ENCODE data around the gene HSPB7. TPM values are rescaled to one million over a fixed set of nuclear protein-coding genes. Genes with fewer than 3 reads are reported as not detected.

The HSPB7 gene
- total RNA-seq, 1 donor from 2014 or later, result not detected

DNA sequence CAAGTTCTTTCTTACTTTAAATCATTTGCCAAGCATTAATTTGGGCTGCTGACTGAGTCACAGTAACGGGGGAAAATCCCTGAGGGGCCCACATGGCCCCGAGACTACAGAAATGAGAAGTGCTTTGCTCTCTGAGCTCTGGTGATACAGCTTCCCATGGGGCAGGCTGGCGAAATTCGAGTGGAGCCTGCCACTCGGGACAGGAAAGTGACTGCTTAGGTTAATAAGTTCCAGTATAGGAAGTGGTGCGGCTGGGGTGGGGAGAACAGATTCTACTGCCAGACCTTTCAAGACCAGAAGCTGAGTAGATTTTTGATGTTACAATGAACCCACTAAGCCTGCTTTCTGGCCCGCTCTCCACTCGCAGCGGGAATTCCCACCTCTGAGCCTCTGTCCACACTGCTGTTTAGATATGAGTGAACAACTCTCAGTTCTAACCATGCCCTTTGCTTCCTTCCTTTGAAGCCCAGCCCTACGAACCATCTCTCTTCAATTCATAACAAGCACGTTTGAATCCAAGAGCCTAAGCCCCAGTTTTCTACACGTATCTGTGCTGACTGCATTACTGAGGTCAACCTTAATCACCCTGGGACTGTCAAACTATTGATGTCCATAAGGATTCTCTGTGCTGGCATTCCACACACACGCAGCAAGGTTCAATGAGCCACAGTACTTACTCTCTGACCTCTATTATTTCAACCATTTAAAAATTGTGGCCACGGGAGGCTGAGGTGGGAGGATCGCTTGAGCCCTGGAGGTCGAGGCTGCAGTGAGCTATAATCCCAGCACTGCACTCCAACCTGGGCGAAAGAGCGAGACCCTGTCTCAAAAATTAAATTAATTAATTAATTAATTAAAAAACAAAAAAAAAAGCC, 51.5 kb downstream of the HSPB7 start:
- H3K27me3 ChIP-seq (ENCODE audit: control insufficient read depth, insufficient read depth, low read length), result no peaks in the 10 kb centered on the region
- DNase-seq (ENCODE audit: low read depth), result no peak
- no peaks in the 10 kb centered on the region for H3K36me3 ChIP-seq (ENCODE audit: control insufficient read depth, insufficient read depth, low read length)
- no peak overlapping the region for H3K4me3 ChIP-seq (ENCODE audit: low read depth, low read length)
- TF ChIP-seq, protein P1, sequence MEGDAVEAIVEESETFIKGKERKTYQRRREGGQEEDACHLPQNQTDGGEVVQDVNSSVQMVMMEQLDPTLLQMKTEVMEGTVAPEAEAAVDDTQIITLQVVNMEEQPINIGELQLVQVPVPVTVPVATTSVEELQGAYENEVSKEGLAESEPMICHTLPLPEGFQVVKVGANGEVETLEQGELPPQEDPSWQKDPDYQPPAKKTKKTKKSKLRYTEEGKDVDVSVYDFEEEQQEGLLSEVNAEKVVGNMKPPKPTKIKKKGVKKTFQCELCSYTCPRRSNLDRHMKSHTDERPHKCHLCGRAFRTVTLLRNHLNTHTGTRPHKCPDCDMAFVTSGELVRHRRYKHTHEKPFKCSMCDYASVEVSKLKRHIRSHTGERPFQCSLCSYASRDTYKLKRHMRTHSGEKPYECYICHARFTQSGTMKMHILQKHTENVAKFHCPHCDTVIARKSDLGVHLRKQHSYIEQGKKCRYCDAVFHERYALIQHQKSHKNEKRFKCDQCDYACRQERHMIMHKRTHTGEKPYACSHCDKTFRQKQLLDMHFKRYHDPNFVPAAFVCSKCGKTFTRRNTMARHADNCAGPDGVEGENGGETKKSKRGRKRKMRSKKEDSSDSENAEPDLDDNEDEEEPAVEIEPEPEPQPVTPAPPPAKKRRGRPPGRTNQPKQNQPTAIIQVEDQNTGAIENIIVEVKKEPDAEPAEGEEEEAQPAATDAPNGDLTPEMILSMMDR (IDR thresholded peaks at IDR 0.05; ENCODE audit: insufficient read depth, low read length, poor library complexity, severe bottlenecking), result no peak

GRCh38 chr1:15965228-15965767, 52.5 kb downstream of the HSPB7 start:
- DNase-seq (ENCODE audit: low read depth), result no peak
- TF ChIP-seq, protein P1 (IDR thresholded peaks at IDR 0.05; ENCODE audit: insufficient read depth, low read length, poor library complexity, severe bottlenecking), result no peak
- no peaks in the 10 kb centered on the region for H3K27me3 ChIP-seq (ENCODE audit: control insufficient read depth, insufficient read depth, low read length)
- no peaks in the 10 kb centered on the region for H3K36me3 ChIP-seq (ENCODE audit: control insufficient read depth, insufficient read depth, low read length)
- H3K4me3 ChIP-seq (ENCODE audit: low read depth, low read length), result no peak overlapping the region

Other genes starting within 250 kb of the HSPB7 start
- 1.8 and 1.9 TPM in 2 replicates for gene UQCRHL, start 210.4 kb downstream of the HSPB7 start, total RNA-seq
- gene SPEN, start 170.3 kb downstream of the HSPB7 start, total RNA-seq, result 24.0 and 29.1 TPM in 2 replicates
- 24.1 and 33.8 TPM in 2 replicates for gene ZBTB17, start 41.9 kb downstream of the HSPB7 start, total RNA-seq
- not detected in 2 replicates for gene SRARP, start 13.8 kb downstream of the HSPB7 start, total RNA-seq
- gene CLCNKA, start 4.0 kb upstream of the HSPB7 start, total RNA-seq, result not detected in 2 replicates
- 0.50 and 1.6 TPM in 2 replicates for gene CLCNKB, start 25.7 kb upstream of the HSPB7 start, total RNA-seq
- 0.46 and 0.89 TPM in 2 replicates for gene FAM131C, start 55.6 kb upstream of the HSPB7 start, total RNA-seq
- 211 and 234 TPM in 2 replicates for gene EPHA2, start 138.0 kb upstream of the HSPB7 start, total RNA-seq
- 2.7 and 5.6 TPM in 2 replicates for gene ARHGEF19, start 194.6 kb upstream of the HSPB7 start, total RNA-seq
- 3.5 and 7.6 TPM in 2 replicates for gene CPLANE2, start 219.1 kb upstream of the HSPB7 start, total RNA-seq